Pancreas (tissue), 10 donors: Measurements from ENCODE around the gene SBK1. TPM values are rescaled to one million over a fixed set of nuclear protein-coding genes. Genes with fewer than 3 reads are reported as not detected.

ENCODE experiments used
- ATAC-seq, 4 donors: fragments of 200-7000 bp; cut with Tn5 transposase; one replicate each; pipeline versions ENCODE4 v1.8.0 to v1.9.1; 2020; ENCODE audit warnings: mild to moderate bottlenecking in 4 of 4, moderate library complexity in 4 of 4
- DNase-seq, 6 donors: peaks; one replicate each; pipeline ENCODE4 v3.0.0-alpha.2; 2020
- FAIRE-seq: peaks from 2 replicates; lab custom pipeline; 2012; peaks lifted over from hg19 to GRCh38; lab: Jason Lieb, UNC
- H3K27ac ChIP-seq, 4 donors: fragments of 200-600 bp; sonication (generic); 1 replicate in 3 of 4; 2 replicates in 1 of 4; pipeline versions ENCODE4 v1.5.0 to v1.8.0; 2020
- H3K27me3 ChIP-seq, 4 donors: fragments of 200-600 bp; one replicate each; pipeline ENCODE4 v1.8.0; 2021
- H3K36me3 ChIP-seq, 3 donors: fragments of 200-600 bp; sonication (generic) in 1 of 3; one replicate each; pipeline versions ENCODE4 v1.5.0 to v1.8.0; 2020 to 2021
- H3K4me1 ChIP-seq, 3 donors: fragments of 200-600 bp; one replicate each; pipeline ENCODE4 v1.8.0; 2021
- H3K4me3 ChIP-seq, 4 donors: fragments of 200-600 bp; sonication (generic) in 2 of 4; one replicate each; pipeline versions ENCODE4 v1.5.0 to v1.8.0; 2020 to 2021
- H3K9me3 ChIP-seq, 4 donors: fragments of 200-600 bp; one replicate each; pipeline ENCODE4 v1.8.0; 2021
- WGBS, 2 donors: extraction: QIAGEN DNeasy Blood & Tissue Kit; methylation state at CpG; one replicate each; pipeline ENCODE4 v1.1.7; 2013; 5-methylcytosine and 5-hydroxymethylcytosine counted together
- intact Hi-C, 3 donors: fragments of 100-400 bp; cut with DNase I; formaldehyde crosslinking; loops; one replicate each; pipeline versions ENCODE4 v1.11.1 to v1.14.2; 2022
- polyA plus RNA-seq, 2 donors: library from polyadenylated mRNA; stranded (reverse); fragments of 200-250 nt; gene quantifications; one replicate each; pipeline ENCODE4 v1.2.3, GENCODE V29; 2013
- total RNA-seq, 6 donors: library from RNA; stranded (reverse); fragmentation: NEBNext Ultra II Directional in 4 of 6; extraction: Animal tissue kit (Norgen Biotek cat#: 25700) in 4 of 6; gene quantifications; one replicate each; pipeline versions ENCODE4 v1.2.1 to v1.2.4, GENCODE V29; 2021 to 2023
- TF ChIP-seq, protein P1 (sequence below), 4 donors: fragments of 200-600 bp; sonication (generic) in 3 of 4; IDR thresholded peaks; one replicate each; pipeline versions ENCODE4 v1.5.0 to v1.8.0; 2021; ENCODE audit warnings: antibody characterized with exemption in 4 of 4
- donor health status: healthy with polysubstance abuse.
- donor health status: DM: no; HTN: no; CAD: no; lungs with moderate emphysema.
- donor health status: DM: no; HTN: no; CAD: no.
- donor health status: control.
- donor health status: control.
- donor health status: Bipolar disorder and iron deficiency.
- donor health status: DM: yes; HTN: yes; CAD: no.
- donor health status: DM: no; HTN: no; CAD: no.
- donor health status: DM: no; HTN: no; CAD: no.
- donor health status: DM: yes; HTN: yes; CAD: no.

Gene SBK1
- total and polyA plus RNA-seq, 8 donors, result 0.96 to 4.0 (median 1.5) TPM

DNA sequence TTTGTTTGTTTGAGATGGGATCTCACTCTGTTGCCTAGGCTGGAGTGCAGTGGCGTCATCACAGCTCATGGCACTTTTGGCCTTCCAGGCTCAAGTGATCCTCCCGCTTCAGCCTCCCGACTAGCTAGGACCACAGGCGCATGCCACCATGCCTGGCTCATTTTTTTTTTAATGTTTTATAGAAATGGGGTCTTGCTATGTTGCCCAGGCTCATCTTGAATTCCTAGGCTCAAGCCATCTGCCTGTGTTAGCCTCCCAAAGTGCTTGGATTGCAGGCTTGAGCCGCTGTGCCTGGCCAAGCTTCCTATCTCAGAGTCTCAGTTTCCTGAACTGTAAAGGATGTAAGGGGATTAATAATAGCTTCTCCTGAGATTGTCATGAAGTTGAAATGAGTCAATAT lies 8.0 kb downstream of the SBK1 start:
- TF ChIP-seq, protein P1, sequence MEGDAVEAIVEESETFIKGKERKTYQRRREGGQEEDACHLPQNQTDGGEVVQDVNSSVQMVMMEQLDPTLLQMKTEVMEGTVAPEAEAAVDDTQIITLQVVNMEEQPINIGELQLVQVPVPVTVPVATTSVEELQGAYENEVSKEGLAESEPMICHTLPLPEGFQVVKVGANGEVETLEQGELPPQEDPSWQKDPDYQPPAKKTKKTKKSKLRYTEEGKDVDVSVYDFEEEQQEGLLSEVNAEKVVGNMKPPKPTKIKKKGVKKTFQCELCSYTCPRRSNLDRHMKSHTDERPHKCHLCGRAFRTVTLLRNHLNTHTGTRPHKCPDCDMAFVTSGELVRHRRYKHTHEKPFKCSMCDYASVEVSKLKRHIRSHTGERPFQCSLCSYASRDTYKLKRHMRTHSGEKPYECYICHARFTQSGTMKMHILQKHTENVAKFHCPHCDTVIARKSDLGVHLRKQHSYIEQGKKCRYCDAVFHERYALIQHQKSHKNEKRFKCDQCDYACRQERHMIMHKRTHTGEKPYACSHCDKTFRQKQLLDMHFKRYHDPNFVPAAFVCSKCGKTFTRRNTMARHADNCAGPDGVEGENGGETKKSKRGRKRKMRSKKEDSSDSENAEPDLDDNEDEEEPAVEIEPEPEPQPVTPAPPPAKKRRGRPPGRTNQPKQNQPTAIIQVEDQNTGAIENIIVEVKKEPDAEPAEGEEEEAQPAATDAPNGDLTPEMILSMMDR (IDR thresholded peaks at IDR 0.05), result no peak
- H3K4me3 ChIP-seq, result no peak overlapping the region
- H3K4me1 ChIP-seq, result no peaks in the 10 kb centered on the region
- intact Hi-C loops, result no loop called here
- no peaks in the 10 kb centered on the region for H3K9me3 ChIP-seq
- H3K27ac ChIP-seq, result no peak overlapping the region
- 93 to 95% methylated on average over 5 of the region's 5 CpGs for WGBS, 2 donors
- no peaks in the 10 kb centered on the region for H3K27me3 ChIP-seq
- H3K36me3 ChIP-seq, result no peaks in the 10 kb centered on the region
- FAIRE-seq, result no peak
- no peak for ATAC-seq
- DNase-seq, result no peak

DNA sequence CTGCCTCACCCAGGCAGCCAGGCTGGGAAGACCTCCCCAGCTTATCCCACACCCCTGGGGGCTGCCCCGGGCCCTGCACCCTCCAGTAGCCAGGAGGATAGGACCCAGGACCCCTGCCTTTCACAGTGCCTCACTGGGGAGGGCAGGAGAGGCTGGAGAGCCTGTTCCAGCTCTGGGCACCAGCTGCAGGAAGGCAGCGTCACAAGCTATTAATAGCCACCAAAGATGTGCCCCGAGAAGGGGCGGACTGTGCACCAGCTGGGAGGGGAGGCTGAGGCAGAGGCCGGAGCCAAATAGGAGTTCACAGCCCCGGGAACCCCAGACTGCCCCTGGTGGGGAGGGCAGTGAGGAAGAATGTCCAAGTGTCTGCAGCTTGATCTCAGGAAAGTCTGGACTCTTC lies 8.8 kb downstream of the SBK1 start:
- intact Hi-C loops, result no loop called here
- no peak for ATAC-seq
- WGBS, 2 donors, result 79 to 95% methylated on average over 6 of the region's 6 CpGs
- no peaks in the 10 kb centered on the region for H3K4me1 ChIP-seq
- H3K27me3 ChIP-seq, result no peaks in the 10 kb centered on the region
- H3K27ac ChIP-seq, result no peak overlapping the region
- no peaks in the 10 kb centered on the region for H3K36me3 ChIP-seq
- TF ChIP-seq, protein P1 (IDR thresholded peaks at IDR 0.05), result no peak
- no peaks in the 10 kb centered on the region for H3K9me3 ChIP-seq
- DNase-seq, result no peak
- H3K4me3 ChIP-seq, result no peak overlapping the region
- no peak for FAIRE-seq

DNA sequence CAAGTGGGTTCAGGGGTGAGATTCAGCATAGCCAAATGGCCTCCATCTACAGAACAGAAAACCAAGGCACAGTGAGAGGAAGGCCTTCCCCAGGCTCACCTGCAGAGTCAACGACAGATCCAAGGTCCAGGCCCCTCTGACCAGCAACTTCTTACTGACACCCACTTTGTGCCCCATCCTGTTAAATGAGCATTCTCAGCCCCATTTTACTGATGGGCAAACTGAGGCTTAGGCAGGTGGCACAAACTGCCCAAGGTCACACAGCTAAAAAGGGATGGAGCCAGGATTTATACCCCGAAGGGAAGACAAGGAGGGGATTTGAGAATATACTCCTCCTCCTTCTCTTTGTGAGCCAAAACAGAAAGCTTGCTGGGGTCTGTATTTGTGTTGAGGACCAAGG lies 9.3 kb downstream of the SBK1 start:
- Histone ChIP-seq H3K4me1 (no peaks in the 10 kb centered on the region), H3K27me3 (no peaks in the 10 kb centered on the region), H3K36me3 (no peaks in the 10 kb centered on the region), H3K9me3 (no peaks in the 10 kb centered on the region), H3K27ac (no peak overlapping the region), H3K4me3 (no peak overlapping the region)
- no peak for DNase-seq
- no peak for FAIRE-seq
- 89 to 93% methylated on average over 2 of the region's 2 CpGs for WGBS, 2 donors
- ATAC-seq, result no peak
- TF ChIP-seq, protein P1 (IDR thresholded peaks at IDR 0.05), result no peak
- intact Hi-C loops, result no loop called here

DNA sequence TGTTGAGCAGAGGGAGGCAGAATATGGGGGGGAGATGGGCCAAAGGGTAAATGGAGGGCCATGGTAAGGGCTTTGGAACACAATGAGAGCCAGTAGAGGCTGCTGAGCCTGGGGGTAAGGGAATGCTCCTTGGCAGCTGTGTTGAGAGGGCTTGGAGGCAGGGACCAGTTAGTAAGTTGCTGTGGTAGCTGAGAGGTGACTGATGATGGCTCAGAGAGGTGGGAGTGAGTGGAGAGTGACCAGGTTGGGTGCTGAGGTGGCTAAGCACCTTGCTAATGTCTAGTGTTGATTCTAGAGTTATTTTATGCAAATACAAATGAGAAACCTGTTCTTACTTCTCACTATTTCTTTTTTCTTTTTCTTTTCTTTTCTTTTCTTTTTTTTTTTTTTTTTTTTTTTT lies 10.8 kb downstream of the SBK1 start:
- FAIRE-seq (no peak), DNase-seq (no peak), ATAC-seq (no peak)
- intact Hi-C loops, result no loop called here
- Histone ChIP-seq H3K4me1 (no peaks in the 10 kb centered on the region), H3K27me3 (no peaks in the 10 kb centered on the region), H3K9me3 (no peaks in the 10 kb centered on the region), H3K36me3 (no peaks in the 10 kb centered on the region), H3K4me3 (no peak overlapping the region), H3K27ac (no peak overlapping the region)
- TF ChIP-seq, protein P1 (IDR thresholded peaks at IDR 0.05), result no peak

DNA sequence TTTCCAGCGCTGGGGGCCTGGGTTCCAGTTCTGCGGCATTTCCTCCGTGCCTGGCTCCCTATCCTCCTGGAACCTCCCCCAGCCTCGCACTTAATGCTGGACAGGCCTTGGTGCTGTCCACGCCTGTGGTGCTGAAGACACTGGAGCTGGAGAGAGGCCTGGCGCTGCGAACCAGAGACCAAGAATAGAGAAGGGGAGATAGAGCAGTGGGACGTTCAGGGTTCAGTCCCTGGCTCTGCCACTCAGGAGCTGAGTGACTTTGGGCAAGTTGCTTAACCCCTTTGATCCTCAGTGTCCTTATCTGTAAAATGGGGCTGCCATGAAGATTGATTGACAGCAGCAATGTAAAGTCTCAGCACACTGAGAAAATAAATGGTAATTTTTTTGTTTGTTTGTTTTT lies 11.9 kb downstream of the SBK1 start:
- no peak overlapping the region for H3K27ac ChIP-seq
- ATAC-seq (peak in 3 of 4 donors; percentile 35 to 64 (median 62)), DNase-seq (no peak), FAIRE-seq (no peak)
- intact Hi-C loops, result no loop called here
- WGBS, 2 donors, result 73 to 75% methylated on average over 8 of the region's 8 CpGs
- TF ChIP-seq, protein P1 (IDR thresholded peaks at IDR 0.05), result no peak
- H3K27me3 ChIP-seq, result no peaks in the 10 kb centered on the region
- H3K9me3 ChIP-seq, result no peaks in the 10 kb centered on the region
- H3K4me1 ChIP-seq, result no peaks in the 10 kb centered on the region
- H3K4me3 ChIP-seq, result no peak overlapping the region
- no peaks in the 10 kb centered on the region for H3K36me3 ChIP-seq
